NOMO-1 treated with dmso at 0.1 percent for 144 hours (cell line): Measurements from ENCODE around the gene ASB3.
"Not testable (repeated sequence)": the region's sequence is repeated elsewhere in the genome, so short reads cannot be mapped to it uniquely, and the experiment has no call there.

ENCODE experiments used
- DNase-seq: peaks from one replicate; lab custom pipeline; 2025; ENCODE audit not compliant: unreplicated experiment; lab: John Stamatoyannopoulos, UW

ASB3 gene

DNA sequence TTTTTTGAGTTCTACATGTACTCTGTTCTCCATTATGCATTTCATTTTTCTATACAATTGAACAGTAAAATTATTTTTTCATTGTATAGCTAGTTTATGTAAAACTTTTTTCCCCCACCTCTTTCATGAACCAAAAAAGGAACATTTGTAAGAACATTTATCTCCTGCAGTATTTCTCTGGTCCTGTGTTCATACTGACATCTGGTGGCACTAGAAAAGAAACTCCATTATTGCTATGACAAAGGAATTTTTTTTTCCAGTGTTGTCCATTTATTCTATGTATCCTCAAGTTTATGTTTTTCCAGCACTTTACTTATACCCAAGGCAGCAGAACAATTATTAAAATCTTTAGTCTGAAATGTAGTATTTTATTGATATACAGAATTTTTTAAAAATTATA, 46.6 kb downstream of the ASB3 start:
- DNase-seq, result no peak

DNA sequence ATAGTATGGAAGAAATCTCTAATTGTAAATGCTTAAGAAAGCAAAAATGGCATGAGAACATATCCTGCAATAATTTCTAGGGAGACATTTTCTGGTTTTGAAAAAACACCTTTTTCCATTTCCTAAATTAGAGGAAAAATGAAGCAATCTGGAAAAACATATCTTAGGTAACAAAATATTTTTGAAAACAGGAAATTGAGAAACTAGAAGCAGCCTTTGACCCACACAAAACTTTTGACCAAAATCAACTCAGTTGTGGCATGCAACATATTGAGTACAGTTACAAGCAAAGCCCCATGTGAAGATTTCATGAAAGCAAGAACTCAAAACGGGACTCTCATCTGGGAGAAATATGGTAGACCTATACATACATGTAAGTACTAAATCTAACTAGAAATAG, 47.7 kb downstream of the ASB3 start:
- DNase-seq, result no peak

DNA sequence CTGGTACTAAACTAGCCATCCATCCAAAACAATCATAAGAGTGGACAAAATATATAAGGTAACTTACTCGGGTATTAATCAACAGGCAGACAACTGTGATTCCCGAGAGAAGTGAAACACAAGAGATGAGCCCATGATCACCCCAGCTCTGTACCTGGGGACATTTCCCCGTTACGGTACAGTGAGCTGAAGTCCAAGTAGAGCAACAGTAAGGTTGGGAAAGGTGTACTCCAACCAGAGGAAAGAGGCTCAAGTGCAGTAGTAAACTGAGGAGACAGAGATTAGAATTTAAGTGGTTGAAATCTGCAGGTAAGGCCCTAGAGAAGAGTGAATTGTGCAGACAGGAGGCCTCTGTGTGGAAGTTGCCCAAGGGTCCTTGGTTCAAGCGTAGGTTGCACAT, 49.7 kb downstream of the ASB3 start:
- DNase-seq, result no peak

- DNase-seq, result no peak
Observed at GRCh38 chr2:53729143-53729762, 57.5 kb downstream of the ASB3 start.

DNA sequence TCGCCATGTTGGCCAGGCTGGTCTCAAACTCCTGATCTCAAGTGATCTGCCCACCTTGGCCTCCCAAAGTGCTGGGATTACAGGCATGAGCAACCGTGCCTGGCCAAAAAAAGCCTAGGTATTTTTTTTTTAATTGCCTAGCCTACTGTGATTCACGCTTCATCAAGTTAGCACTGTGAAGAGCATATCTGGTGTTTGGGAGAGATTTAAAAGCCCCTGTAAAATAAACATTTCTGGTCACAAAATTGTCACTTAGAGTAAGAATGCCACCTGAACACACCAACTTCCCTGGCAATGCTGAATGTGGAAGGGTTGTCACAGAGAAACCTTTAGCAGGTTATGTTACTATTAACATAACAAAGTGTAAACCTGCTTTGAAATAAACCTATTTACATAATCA, 58.8 kb downstream of the ASB3 start:
- DNase-seq, result no peak

DNA sequence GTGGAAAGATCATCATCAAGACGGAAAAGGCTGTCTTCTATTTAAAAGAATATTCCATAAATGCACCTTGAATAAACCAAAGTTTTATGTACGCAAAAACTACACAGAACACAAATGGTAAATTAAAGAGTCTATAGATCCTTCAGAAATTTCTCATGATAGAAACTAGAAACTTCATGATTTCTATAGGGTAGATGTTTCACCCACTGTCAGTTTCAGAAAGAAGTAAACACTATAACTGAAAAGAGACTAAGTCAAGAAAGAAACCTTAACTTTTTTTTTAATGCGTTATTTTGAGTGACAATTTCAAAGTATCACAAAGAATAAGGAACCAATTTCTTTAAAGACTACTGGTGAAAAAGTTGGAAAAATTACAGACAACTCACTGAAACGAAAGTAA, 61.1 kb downstream of the ASB3 start:
- DNase-seq, result no peak

GRCh38 chr2:53724536-53724935, 62.2 kb downstream of the ASB3 start:
- DNase-seq, result no peak

GRCh38 chr2:53720944-53721343, 65.8 kb downstream of the ASB3 start:
- not testable (repeated sequence) for DNase-seq

DNA sequence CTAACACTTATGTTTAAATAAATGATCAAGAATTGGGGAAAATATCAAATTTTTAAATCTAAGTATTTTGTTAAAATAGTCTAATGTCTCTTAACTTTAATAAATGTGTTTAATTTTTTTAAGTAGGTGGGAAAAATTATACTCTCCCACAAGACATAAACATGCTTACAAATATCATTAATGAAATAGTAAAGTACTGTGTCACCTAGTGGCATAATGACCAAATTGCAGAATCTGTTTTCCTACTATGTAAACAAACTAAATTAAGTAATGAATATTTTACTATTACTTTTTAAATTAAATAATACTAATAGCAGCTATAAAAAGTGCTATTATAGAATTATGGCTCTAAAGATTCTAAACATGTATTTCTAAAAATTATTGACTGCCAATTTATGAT, 71.2 kb downstream of the ASB3 start:
- no peak for DNase-seq

DNA sequence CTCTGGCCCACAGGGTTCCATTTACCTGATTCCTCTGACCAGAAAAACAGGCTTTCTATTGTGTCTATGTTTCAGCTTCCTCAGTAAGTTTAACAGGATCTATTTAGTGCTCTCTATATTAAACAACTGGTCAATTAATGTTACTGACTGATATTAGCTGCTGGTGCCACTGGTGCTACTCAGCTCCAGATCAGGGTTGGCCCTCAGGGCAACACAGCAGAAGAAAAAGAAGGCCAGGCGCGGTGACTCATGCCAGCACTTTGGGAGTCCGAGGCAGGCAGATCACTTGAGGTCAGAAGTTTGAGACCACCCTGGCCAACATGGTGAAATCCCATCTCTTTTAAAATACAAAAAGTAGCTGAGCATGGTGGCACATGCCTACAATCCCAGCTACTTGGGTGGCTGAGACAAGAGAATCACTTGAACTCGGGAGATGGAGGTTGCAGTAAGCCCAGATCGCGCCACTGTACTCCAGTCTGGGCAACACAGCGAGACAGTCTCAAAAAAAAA, 75.4 kb downstream of the ASB3 start:
- no peak for DNase-seq

- no peak for DNase-seq
Observed at GRCh38 chr2:53708988-53709387, 77.8 kb downstream of the ASB3 start.

DNA sequence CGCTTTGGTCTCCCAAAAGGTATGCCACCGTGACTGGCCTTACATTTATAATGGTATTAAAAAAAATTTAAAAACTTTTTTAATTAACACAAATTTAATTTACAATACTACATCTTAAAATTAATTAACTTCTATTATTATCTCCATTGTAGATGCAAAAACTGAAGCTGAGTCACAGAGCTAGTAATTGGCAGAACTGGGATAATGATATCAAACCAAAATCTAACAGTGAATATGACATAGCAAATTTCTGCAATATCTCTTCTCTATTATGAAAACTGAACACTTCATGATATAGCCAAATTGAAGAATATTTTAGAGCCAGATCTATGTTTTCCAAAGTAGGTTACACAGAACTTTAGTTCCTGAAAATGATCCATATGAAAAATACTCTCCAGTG, 85.5 kb downstream of the ASB3 start:
- no peak for DNase-seq

DNA sequence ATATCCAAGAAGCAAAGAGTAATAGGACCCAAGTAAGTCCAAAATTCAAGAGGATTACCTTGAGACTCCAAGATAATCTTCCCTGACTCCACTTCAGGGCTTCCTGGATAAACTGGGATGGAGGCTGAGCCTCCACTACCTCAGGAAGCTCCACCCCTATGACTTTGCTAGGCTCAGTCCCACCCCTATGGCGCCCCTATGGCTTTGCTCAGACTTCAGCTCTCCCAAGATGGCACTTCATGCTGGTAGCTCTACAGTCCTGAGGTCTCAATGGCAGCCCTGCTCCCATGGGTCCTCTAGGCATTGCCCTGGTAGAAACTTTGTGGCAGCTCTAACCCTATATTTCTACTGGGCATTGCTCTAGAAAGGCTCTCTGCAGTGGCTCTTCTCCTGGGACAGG, 89.1 kb downstream of the ASB3 start:
- DNase-seq, result no peak

DNA sequence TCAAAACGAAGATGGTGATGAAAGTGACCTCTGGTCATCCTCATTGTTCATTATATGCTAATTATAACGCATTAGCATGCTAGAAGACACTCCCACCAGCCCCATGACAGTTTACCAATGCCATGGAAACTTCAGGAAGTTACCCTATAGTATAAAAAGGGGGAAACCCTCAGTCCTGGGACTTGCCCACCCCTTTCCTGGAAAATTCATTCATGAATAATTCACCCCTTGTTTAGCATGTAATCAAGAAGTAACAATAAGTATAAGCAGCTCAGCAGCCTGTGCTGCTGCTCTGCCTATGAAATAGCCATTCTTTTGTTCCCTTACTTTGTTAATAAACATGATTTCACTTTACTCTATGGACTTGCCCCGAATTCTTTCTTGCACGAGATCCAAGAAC, 89.7 kb downstream of the ASB3 start:
- no peak for DNase-seq

GRCh38 chr2:53695575-53695974, 91.2 kb downstream of the ASB3 start:
- no peak for DNase-seq

DNA sequence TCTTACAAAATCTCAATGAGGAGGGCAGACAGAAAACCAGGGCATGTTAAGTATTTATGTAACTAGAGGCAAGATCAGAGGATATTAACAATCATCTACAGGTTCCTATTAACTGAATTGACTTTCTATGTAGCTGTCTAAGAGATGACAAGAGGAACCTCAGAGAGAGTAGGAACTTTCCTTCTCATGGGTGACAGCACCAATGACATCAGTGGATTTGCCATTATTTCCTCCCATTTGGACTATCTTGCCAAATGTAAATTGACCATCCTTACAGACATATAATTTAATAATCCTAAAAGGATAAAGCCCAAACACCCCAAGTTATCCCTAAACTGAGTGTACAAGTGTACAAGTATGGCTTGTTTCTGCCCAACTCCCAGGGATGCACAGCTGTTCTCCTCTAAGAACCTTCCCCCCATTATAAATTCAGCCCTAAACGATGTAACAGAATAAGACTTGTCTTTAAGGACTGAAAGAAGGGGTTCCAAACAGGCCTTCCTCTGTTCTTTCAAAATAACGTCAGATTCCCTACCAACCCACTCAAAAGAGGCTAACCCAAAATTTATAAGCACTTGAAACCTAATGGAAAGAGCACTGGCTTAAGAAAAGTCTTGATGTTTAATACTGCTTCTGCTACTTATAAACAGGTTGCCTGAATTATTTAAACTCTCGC, 92.5 kb downstream of the ASB3 start:
- no peak for DNase-seq

DNA sequence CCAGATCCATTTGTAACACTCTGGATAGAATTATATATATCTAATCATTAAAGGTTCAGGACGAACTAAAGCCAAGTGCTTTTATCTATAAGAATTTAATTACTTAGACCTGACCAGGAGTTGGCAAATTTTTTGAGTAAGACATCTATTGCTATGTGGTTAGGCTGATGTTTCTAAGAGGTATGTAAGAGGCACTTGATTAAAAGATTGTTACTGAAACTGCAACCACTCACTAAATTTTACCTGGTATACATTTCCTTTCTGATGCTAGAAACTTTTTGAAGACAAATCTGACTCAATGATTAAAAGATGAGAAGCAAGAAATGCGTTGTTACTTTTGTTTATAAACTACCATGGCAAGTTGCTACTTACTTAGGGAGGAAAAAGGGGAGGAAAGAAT, 95.9 kb downstream of the ASB3 start:
- no peak for DNase-seq

GRCh38 chr2:53672881-53673522, 113.8 kb downstream of the ASB3 start:
- DNase-seq, result no peak

DNA sequence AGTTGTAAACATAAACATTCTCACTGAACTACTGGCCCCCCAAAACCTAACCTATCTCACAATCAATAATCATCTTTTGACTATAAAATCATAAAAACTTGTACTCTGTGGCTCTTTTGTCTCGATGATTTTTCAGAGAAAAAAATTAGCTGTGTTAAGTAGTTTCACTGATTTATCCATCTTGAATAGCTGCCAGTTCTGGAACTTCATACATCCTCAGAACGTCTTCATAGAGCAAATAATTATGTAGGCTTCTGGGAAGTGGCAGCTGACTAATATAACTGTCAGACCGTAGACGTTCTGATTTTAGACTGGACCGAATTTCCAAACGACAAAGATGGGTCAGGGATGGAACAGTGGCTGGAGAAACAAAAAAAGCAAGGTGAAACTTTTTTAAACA, 116.4 kb downstream of the ASB3 start:
- DNase-seq, result no peak

DNA sequence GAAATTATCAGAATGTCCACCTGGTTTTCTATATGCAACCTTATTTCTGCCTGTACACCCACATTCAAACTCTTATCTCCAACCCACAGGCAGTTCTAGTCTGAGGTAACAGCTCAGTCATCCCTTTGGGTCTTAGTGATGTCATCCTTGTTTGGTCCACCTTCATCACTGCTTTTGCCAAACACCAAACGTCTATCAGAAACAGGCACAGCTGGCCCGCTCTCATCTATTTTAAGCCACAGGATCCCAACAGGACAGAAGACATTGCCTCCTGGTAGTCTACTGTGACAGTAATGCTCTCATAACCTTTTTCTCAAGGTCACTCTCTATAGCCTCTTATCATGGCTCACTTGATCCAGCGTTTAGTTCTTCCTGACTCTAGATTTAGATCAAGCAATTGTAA, 118.1 kb downstream of the ASB3 start:
- DNase-seq, result no peak

DNA sequence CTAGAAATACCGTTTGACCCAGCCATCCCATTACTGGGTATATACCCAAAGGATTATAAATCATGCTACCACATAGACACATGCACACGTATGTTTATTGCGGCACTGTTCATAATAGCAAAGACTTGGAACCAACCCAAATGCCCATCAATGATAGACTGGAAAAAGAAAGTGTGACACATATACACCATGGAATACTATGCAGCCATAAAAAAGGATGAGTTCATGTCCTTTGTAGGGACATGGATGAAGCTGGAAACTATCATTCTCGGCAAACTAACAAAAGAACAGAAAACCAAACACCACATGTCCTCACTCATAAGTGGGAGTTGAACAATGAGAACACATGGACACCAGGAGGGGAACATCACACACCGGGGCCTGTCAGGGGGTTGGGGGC, 119.6 kb downstream of the ASB3 start:
- not testable (repeated sequence) for DNase-seq

- no peak for DNase-seq
Observed at GRCh38 chr2:53660886-53661285, 125.9 kb downstream of the ASB3 start.
